ENCODE data around the gene KLF13.

GRCh38 chr15:31374986-31375385 is 48.4 kb downstream of the KLF13 start:
- TF ChIP-seq CTCF (IDR thresholded peaks at IDR 0.05 in 2 of 3, conservative IDR thresholded peaks at IDR 0.05 in 1 of 3; ENCODE audit: control insufficient read depth in 2 of 3, extremely low read depth in 1 of 3, insufficient read depth in 1 of 3, low read depth in 3 of 3, low read length in 3 of 3) (no peak), RFX5 (IDR thresholded peaks at IDR 0.05; ENCODE audit: low read depth, low read length) (no peak), BCL11A (IDR thresholded peaks at IDR 0.05; ENCODE audit: low read depth, low read length) (no peak), MAX (IDR thresholded peaks at IDR 0.05; ENCODE audit: low read depth, low read length) (no peak), CEBPB (IDR thresholded peaks at IDR 0.05; ENCODE audit: borderline replicate concordance in 1 of 2, low read depth in 2 of 2, low read length in 2 of 2) (no peak), EP300 (IDR thresholded peaks at IDR 0.05; ENCODE audit: borderline replicate concordance in 1 of 2, control insufficient read depth in 1 of 2, low read depth in 2 of 2, low read length in 2 of 2) (no peak), ZNF384 (IDR thresholded peaks at IDR 0.05; ENCODE audit: borderline replicate concordance, low read depth, low read length) (no peak)
